Neural progenitor cell (in vitro differentiated cells): Measurements from ENCODE around the gene MTCL1. TPM values are rescaled to one million over a fixed set of nuclear protein-coding genes. Genes with fewer than 3 reads are reported as not detected.
A peak's percentile ranks its signal among the peaks of the same experiment; 100 is the strongest.

Experiments used
- DNase-seq: peaks from one replicate; pipeline ENCODE4 v3.0.0-alpha.2; 2016; ENCODE audit warnings: low spot score
- H2AFZ ChIP-seq: fragments of 200-600 bp; sonication (generic); replicated peaks from 2 replicates; pipeline ENCODE4 v1.6.1; 2016; ENCODE audit warnings: antibody characterized with exemption
- H3F3A ChIP-seq: fragments of 200-600 bp; sonication (generic); 2 replicates; pipeline ENCODE4 v1.6.1; 2016; ENCODE audit warnings: antibody characterized with exemption, low read depth
- H3K27ac ChIP-seq: fragments of 200-600 bp; sonication (generic); 2 replicates; pipeline ENCODE4 v1.5.1; 2016; ENCODE audit warnings: mild to moderate bottlenecking
- H3K27me3 ChIP-seq: fragments of 200-600 bp; sonication (generic); 2 replicates; pipeline ENCODE4 v1.6.1; 2016; ENCODE audit warnings: mild to moderate bottlenecking, moderate library complexity
- H3K36me3 ChIP-seq: fragments of 200-600 bp; sonication (generic); 2 replicates; pipeline ENCODE4 v1.5.1; 2016
- H3K4me1 ChIP-seq: fragments of 200-600 bp; sonication (generic); 2 replicates; pipeline ENCODE4 v1.6.1; 2016; ENCODE audit warnings: mixed run types
- H3K4me2 ChIP-seq: fragments of 200-600 bp; sonication (generic); 2 replicates; pipeline ENCODE4 v1.6.1; 2016
- H3K4me3 ChIP-seq: fragments of 200-600 bp; sonication (generic); 2 replicates; pipeline ENCODE4 v1.5.1; 2016
- H3K79me2 ChIP-seq: fragments of 200-600 bp; sonication (generic); 2 replicates; pipeline ENCODE4 v1.6.1; 2016; ENCODE audit warnings: low read depth
- H3K9ac ChIP-seq: fragments of 200-600 bp; sonication (generic); 2 replicates; pipeline ENCODE4 v1.6.1; 2016
- H3K9me3 ChIP-seq: fragments of 200-600 bp; sonication (generic); 2 replicates; pipeline ENCODE4 v1.5.1; 2016; ENCODE audit warnings: low read depth
- H4K20me1 ChIP-seq: fragments of 200-600 bp; sonication (generic); 2 replicates; pipeline ENCODE4 v1.6.1; 2016; ENCODE audit warnings: low read depth
- H3K27ac Mint-ChIP-seq: 3 replicates; pipeline ENCODE4 v1.8.0; 2021; ENCODE audit warnings: mixed read lengths
- H3K27me3 Mint-ChIP-seq: 2 replicates; pipeline ENCODE4 v1.8.0; 2022; ENCODE audit warnings: low read depth, mild to moderate bottlenecking, inconsistent platforms, moderate library complexity, mixed read lengths; ENCODE audit not compliant: insufficient read depth
- H3K36me3 Mint-ChIP-seq: 3 replicates; pipeline ENCODE4 v1.8.0; 2021; ENCODE audit warnings: mixed read lengths
- H3K4me1 Mint-ChIP-seq: 3 replicates; pipeline ENCODE4 v1.8.0; 2021; ENCODE audit warnings: mixed read lengths
- H3K4me3 Mint-ChIP-seq: 3 replicates; pipeline ENCODE4 v1.8.0; 2021; ENCODE audit warnings: mild to moderate bottlenecking, moderate library complexity, mixed read lengths
- H3K9me3 Mint-ChIP-seq: 3 replicates; pipeline ENCODE4 v1.8.0; 2020; ENCODE audit warnings: mixed read lengths
- CTCF ChIP-seq: fragments of 200-600 bp; sonication (generic); IDR thresholded peaks from 2 replicates; pipeline ENCODE4 v1.5.1; 2017; ENCODE audit warnings: antibody characterized with exemption, mild to moderate bottlenecking
- EZH2 ChIP-seq: fragments of 200-600 bp; sonication (generic); IDR thresholded peaks from 2 replicates; pipeline ENCODE4 v1.6.1; 2017; ENCODE audit warnings: antibody characterized with exemption, mild to moderate bottlenecking, moderate library complexity
- EZH2phosphoT487 ChIP-seq: fragments of 200-600 bp; sonication (generic); IDR thresholded peaks from 2 replicates; pipeline ENCODE4 v1.6.1; 2017; ENCODE audit warnings: antibody characterized with exemption
- total RNA-seq: library from RNA; depleted of rRNA; stranded (reverse); fragments of >200 nt; gene quantifications from 2 replicates; pipeline ENCODE4 v1.2.3, GENCODE V29; 2015; ENCODE audit warnings: low replicate concordance

The MTCL1 gene
- total RNA-seq, 1 donor from 2014 or later: 36.9 TPM

GRCh38 chr18:8685141-8685913 is 20.0 kb upstream of the MTCL1 start:
- TF ChIP-seq CTCF (no peak), EZH2 (no peak), EZH2phosphoT487 (no peak)
- H3K4me3 Mint-ChIP-seq: no peak overlapping the region
- H3K27ac Mint-ChIP-seq: peak overlapping the region; percentile 88
- peaks cover 38% of the 10 kb centered on the region for H3K4me1 Mint-ChIP-seq
- H3K36me3 Mint-ChIP-seq: no peaks in the 10 kb centered on the region
- H3K9ac ChIP-seq: no peak overlapping the region
- no peak overlapping the region for H3K27ac ChIP-seq
- no peaks in the 10 kb centered on the region for H3K27me3 ChIP-seq
- H3K4me2 ChIP-seq: peak overlapping the region; percentile 40
- peaks cover 14% of the 10 kb centered on the region for H3F3A ChIP-seq
- no peaks in the 10 kb centered on the region for H3K9me3 ChIP-seq
- DNase-seq: peak; percentile 37
- H3K9me3 Mint-ChIP-seq: no peaks in the 10 kb centered on the region
- H3K4me1 ChIP-seq: peaks cover 28% of the 10 kb centered on the region
- H3K36me3 ChIP-seq: no peaks in the 10 kb centered on the region
- H2AFZ ChIP-seq: peak overlapping the region; percentile 5
- H3K4me3 ChIP-seq: no peak overlapping the region
- no peaks in the 10 kb centered on the region for H4K20me1 ChIP-seq
- H3K27me3 Mint-ChIP-seq: peaks cover 7% of the 10 kb centered on the region
- H3K79me2 ChIP-seq: no peaks in the 10 kb centered on the region

GRCh38 chr18:8685914-8686216 is 19.5 kb upstream of the MTCL1 start:
- Histone ChIP-seq H3K27ac (no peak overlapping the region), H3K27me3 (no peaks in the 10 kb centered on the region), H4K20me1 (no peaks in the 10 kb centered on the region), H3K9ac (no peak overlapping the region), H3K4me1 (peaks cover 28% of the 10 kb centered on the region), H3K36me3 (no peaks in the 10 kb centered on the region), H2AFZ (peak overlapping the region; percentile 5), H3K4me2 (peak overlapping the region; percentile 40), H3F3A (peaks cover 14% of the 10 kb centered on the region), H3K79me2 (no peaks in the 10 kb centered on the region), H3K9me3 (no peaks in the 10 kb centered on the region), H3K4me3 (no peak overlapping the region)
- Mint-ChIP-seq H3K27ac (peak overlapping the region; percentile 88), H3K36me3 (no peaks in the 10 kb centered on the region), H3K4me3 (no peak overlapping the region), H3K27me3 (peaks cover 7% of the 10 kb centered on the region), H3K4me1 (peaks cover 38% of the 10 kb centered on the region), H3K9me3 (no peaks in the 10 kb centered on the region)
- TF ChIP-seq EZH2: no peak
- TF ChIP-seq EZH2phosphoT487: no peak
- no peak for TF ChIP-seq CTCF
- no peak for DNase-seq

- H3K36me3 ChIP-seq: no peaks in the 10 kb centered on the region
- TF ChIP-seq EZH2: no peak
- TF ChIP-seq EZH2phosphoT487: no peak
- TF ChIP-seq CTCF: no peak
- H3K4me3 Mint-ChIP-seq: no peak overlapping the region
Observed at GRCh38 chr18:8686611-8687010, 18.7 kb upstream of the MTCL1 start.

More at GRCh38 chr18:8686611-8687010, 18.7 kb upstream of the MTCL1 start:
- Mint-ChIP-seq H3K9me3 (no peaks in the 10 kb centered on the region), H3K4me1 (peaks cover 38% of the 10 kb centered on the region), H3K27ac (no peak overlapping the region), H3K36me3 (no peaks in the 10 kb centered on the region), H3K27me3 (peaks cover 5% of the 10 kb centered on the region)
- Histone ChIP-seq H3K4me1 (peaks cover 28% of the 10 kb centered on the region), H3K9ac (no peak overlapping the region), H3K27ac (no peak overlapping the region), H3F3A (peaks cover 14% of the 10 kb centered on the region), H4K20me1 (no peaks in the 10 kb centered on the region), H2AFZ (no peak overlapping the region), H3K27me3 (no peaks in the 10 kb centered on the region), H3K9me3 (no peaks in the 10 kb centered on the region), H3K79me2 (no peaks in the 10 kb centered on the region), H3K4me3 (no peak overlapping the region), H3K4me2 (no peak overlapping the region)
- DNase-seq: no peak
